Natural killer cell (primary cell): ENCODE data around the gene MIDN. TPM values are rescaled to one million over a fixed set of nuclear protein-coding genes. Genes with fewer than 3 reads are reported as not detected.
"Not testable (repeated sequence)": the region's sequence is repeated elsewhere in the genome, so short reads cannot be mapped to it uniquely, and the experiment has no call there.

Experiments
- ATAC-seq, 3 donors: fragments of 150-1000 bp in 2 of 3; fragments of 200-7000 bp in 1 of 3; cut with Tn5 transposase; 1 replicate in 1 of 3; 2 replicates in 2 of 3; pipeline ENCODE4 v1.10.0; 2021; ENCODE audit warnings: mild to moderate bottlenecking in 2 of 3, moderate library complexity in 2 of 3
- DNase-seq, 2 donors: peaks; one replicate each; pipeline versions ENCODE4 v3.0.0 to v3.0.0-alpha.2; 2013 to 2021; ENCODE audit warnings: mixed read lengths in 1 of 2
- H3K27ac ChIP-seq: one replicate; pipeline ENCODE4 v1.5.1; 2013; ENCODE audit warnings: mild to moderate bottlenecking, low read length
- H3K27me3 ChIP-seq: one replicate; pipeline ENCODE4 v1.6.1; 2013; ENCODE audit warnings: low read length; ENCODE audit not compliant: control insufficient read depth, insufficient read depth
- H3K36me3 ChIP-seq: one replicate; pipeline ENCODE4 v1.6.1; 2013; ENCODE audit warnings: low read length; ENCODE audit not compliant: control insufficient read depth, insufficient read depth
- H3K4me1 ChIP-seq: one replicate; pipeline ENCODE4 v1.6.1; 2013; ENCODE audit warnings: low read length; ENCODE audit not compliant: control insufficient read depth, insufficient read depth
- H3K4me3 ChIP-seq: one replicate; pipeline ENCODE4 v1.5.1; 2013; ENCODE audit warnings: low read length
- H3K9me3 ChIP-seq: one replicate; pipeline ENCODE4 v1.6.1; 2013; ENCODE audit warnings: low read length; ENCODE audit not compliant: control insufficient read depth, insufficient read depth
- H3K27ac Mint-ChIP-seq, 2 donors: one replicate each; pipeline ENCODE4 v1.8.0; 2022; ENCODE audit warnings: mild to moderate bottlenecking in 2 of 2, mixed read lengths in 2 of 2, moderate library complexity in 1 of 2
- H3K27me3 Mint-ChIP-seq, 2 donors: one replicate each; pipeline ENCODE4 v1.8.0; 2022; ENCODE audit warnings: low read depth in 2 of 2, mixed read lengths in 2 of 2
- H3K36me3 Mint-ChIP-seq: one replicate; pipeline ENCODE4 v1.8.0; 2022; ENCODE audit warnings: mixed read lengths
- H3K4me1 Mint-ChIP-seq, 2 donors: one replicate each; pipeline ENCODE4 v1.8.0; 2022; ENCODE audit warnings: mixed read lengths in 2 of 2
- H3K4me3 Mint-ChIP-seq: one replicate; pipeline ENCODE4 v1.8.0; 2022; ENCODE audit warnings: mild to moderate bottlenecking, moderate library complexity, mixed read lengths
- H3K9me3 Mint-ChIP-seq, 2 donors: one replicate each; pipeline ENCODE4 v1.8.0; 2022; ENCODE audit warnings: mixed read lengths in 2 of 2
- WGBS: methylation state at CpG from one replicate; pipeline ENCODE4 v1.1.7; 2013; ENCODE audit warnings: missing lambda C conversion rate; ENCODE audit not compliant: insufficient coverage; 5-methylcytosine and 5-hydroxymethylcytosine counted together
- intact Hi-C: fragments of 100-400 bp; cut with micrococcal nuclease; formaldehyde crosslinking; loops from one replicate; pipeline ENCODE4 v1.14.2; 2022
- total RNA-seq, 4 donors: library from RNA; stranded (reverse); fragments of 120-200 nt in 1 of 4; gene quantifications; one replicate each; pipeline versions ENCODE4 v1.2.3 to v1.2.4, GENCODE V29; 2013 to 2022
- TF ChIP-seq, protein P1 (sequence below): fragments of 200-600 bp; IDR thresholded peaks from one replicate; pipeline ENCODE4 v1.8.0; 2022; ENCODE audit warnings: antibody characterized with exemption

Gene MIDN
- total RNA-seq, 3 donors from 2014 or later (not counting 1 experiment from before 2014, with no cell fraction given) = 296 to 367 (median 314) TPM

DNA sequence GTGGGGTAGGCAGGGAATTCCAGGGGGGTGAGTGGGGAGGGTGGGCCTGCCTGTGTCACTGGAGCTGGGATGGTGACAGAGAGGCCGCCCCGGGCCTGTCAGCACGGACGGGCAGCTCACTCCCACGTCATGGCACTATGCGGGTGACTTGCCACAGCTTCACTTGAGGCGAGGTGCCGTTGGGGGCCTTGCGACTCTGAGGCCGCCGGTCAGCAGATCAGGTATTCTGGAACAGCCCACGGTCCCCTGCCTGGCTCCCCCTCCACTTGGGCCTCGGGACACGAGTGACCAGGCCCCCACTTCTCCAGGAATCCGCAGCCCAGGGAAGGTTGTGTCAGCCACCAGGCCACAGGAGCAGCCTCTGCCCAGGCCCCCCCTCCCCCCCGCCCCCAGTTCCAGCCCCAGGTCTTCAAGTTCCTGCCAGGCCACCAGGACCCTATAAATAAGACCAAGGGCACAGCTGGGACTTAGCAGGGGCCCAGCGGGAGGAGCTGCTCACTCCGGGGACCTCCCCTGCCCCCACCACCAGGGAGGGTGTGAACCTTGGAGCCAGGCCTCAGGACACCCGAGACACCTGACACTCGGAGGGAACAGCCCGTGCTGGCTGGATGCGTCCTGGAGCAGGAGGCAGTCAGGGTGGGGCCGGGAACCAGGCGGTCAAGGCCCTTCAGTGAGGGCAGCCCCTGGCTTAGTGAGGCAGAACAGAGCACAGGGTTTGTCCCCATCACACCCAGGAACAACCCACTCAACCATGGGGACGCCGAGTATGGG, 2.7 kb upstream of the MIDN start:
- peaks cover 5% of the 10 kb centered on the region for H3K36me3 ChIP-seq
- intact Hi-C loops = loop anchor here (5.0 to 10.0 kb wide), 2 partner anchors 223 to 321 kb away; partner anchors contain the start of genes ARID3A, RNU6-2 and TMEM259
- TF ChIP-seq, protein P1, sequence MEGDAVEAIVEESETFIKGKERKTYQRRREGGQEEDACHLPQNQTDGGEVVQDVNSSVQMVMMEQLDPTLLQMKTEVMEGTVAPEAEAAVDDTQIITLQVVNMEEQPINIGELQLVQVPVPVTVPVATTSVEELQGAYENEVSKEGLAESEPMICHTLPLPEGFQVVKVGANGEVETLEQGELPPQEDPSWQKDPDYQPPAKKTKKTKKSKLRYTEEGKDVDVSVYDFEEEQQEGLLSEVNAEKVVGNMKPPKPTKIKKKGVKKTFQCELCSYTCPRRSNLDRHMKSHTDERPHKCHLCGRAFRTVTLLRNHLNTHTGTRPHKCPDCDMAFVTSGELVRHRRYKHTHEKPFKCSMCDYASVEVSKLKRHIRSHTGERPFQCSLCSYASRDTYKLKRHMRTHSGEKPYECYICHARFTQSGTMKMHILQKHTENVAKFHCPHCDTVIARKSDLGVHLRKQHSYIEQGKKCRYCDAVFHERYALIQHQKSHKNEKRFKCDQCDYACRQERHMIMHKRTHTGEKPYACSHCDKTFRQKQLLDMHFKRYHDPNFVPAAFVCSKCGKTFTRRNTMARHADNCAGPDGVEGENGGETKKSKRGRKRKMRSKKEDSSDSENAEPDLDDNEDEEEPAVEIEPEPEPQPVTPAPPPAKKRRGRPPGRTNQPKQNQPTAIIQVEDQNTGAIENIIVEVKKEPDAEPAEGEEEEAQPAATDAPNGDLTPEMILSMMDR = no peak
- Mint-ChIP-seq H3K27me3 (peaks cover 0 to 3% of the 10 kb centered on the region in 2 donors), H3K36me3 (no peaks in the 10 kb centered on the region), H3K4me3 (no peak overlapping the region), H3K27ac (peak overlapping the region in 1 of 2 donors; percentile 89), H3K4me1 (peaks cover 11 to 20% of the 10 kb centered on the region in 2 donors), H3K9me3 (no peaks in the 10 kb centered on the region)
- H3K27me3 ChIP-seq = peaks cover 3% of the 10 kb centered on the region
- H3K27ac ChIP-seq = peak overlapping the region; percentile 64
- 88% methylated on average over 25 of the region's 26 CpGs for WGBS
- no peaks in the 10 kb centered on the region for H3K9me3 ChIP-seq
- no peak for ATAC-seq
- DNase-seq = peak in 1 of 2 donors; percentile 25
- H3K4me1 ChIP-seq = peaks cover 54% of the 10 kb centered on the region
- no peak overlapping the region for H3K4me3 ChIP-seq

DNA sequence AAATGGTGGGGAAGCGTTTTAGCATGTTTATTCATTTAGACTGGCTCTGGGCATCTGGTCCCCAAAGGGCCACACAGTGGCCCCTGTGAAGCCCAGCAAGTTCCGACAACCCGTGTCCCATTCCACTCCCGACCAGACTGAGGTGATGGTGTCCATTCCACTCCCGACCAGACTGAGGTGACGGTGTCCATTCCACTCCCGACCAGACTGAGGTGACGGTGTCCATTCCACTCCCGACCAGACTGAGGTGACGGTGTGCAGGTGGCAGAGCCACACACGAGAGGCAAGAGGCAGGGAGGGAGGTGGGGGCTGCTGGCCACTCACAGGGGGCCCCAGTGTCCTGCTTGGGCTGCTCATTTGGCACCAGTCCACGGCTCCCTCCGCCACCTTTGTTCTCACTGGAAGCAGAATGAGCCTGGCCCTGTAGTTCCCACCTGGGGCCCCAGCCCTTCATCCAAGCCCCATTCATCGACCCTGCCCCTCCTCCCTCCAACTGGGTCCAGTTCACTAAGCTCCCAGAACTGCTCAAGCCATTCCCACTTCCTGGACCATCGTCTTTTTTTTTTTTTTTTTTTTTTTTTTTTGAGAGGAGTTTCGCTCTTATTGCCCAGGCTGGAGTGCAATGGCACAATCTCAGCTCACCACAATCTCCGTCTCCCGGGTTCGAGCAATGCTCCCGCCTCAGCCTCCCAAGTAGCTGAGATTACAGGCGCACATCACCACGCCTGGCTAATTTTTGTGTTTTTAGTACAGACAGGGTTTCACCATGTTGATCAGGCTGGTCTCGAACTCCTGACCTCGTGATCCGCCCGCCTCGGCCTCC, 1.9 kb upstream of the MIDN start:
- not testable (repeated sequence) for H3K4me3 ChIP-seq, H3K27me3 Mint-ChIP-seq, H3K36me3 ChIP-seq, ATAC-seq, H3K27me3 ChIP-seq, H3K9me3 ChIP-seq, H3K27ac ChIP-seq, H3K4me3 Mint-ChIP-seq, H3K9me3 Mint-ChIP-seq, H3K36me3 Mint-ChIP-seq
- H3K4me1 ChIP-seq = peaks cover 50% of the 10 kb centered on the region
- peaks cover 8 to 17% of the 10 kb centered on the region in 2 donors for H3K4me1 Mint-ChIP-seq
- peak in 1 of 2 donors; percentile 33 for DNase-seq
- intact Hi-C loops = loop anchor here (5.0 to 10.0 kb wide), 2 partner anchors 224 to 322 kb away; partner anchors contain the start of genes ARID3A, RNU6-2 and TMEM259
- WGBS = 91% methylated on average over 26 of the region's 27 CpGs
- H3K27ac Mint-ChIP-seq = peak overlapping the region in 1 of 2 donors; percentile 35

DNA sequence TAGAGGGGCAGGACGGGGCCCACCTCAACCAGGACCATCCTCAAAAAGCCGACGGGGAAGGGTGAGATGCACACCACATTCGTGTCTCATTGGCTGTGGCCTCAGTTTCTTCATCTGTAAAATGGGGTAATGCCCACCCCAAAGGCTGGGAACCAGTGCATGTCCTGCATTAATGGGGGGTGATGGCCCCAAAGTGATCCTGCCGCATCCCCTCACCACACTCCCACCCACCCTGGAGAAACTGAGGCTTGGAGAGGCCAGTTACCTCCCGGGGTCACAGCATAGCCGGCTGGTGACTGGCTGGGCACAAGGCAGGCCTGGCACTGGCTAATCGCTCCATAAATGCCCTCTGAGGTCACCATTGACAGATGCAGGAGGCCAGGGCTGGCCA, 640 bp upstream of the MIDN start:
- peaks cover 5 to 19% of the 10 kb centered on the region in 2 donors for H3K4me1 Mint-ChIP-seq
- no peak for ATAC-seq
- peaks cover 14% of the 10 kb centered on the region for H3K36me3 ChIP-seq
- H3K27me3 ChIP-seq = no peaks in the 10 kb centered on the region
- no peak for DNase-seq
- intact Hi-C loops = loop anchor here (5.0 to 10.0 kb wide), 2 partner anchors 225 to 323 kb away; partner anchors contain the start of genes ARID3A, RNU6-2 and TMEM259
- H3K4me1 ChIP-seq = peaks cover 47% of the 10 kb centered on the region
- H3K9me3 Mint-ChIP-seq = no peaks in the 10 kb centered on the region
- H3K4me3 Mint-ChIP-seq = no peak overlapping the region
- H3K27me3 Mint-ChIP-seq = no peaks in the 10 kb centered on the region
- H3K4me3 ChIP-seq = peak overlapping the region; percentile 67
- TF ChIP-seq, protein P1 = no peak
- 75% methylated on average over 8 of the region's 8 CpGs for WGBS
- no peaks in the 10 kb centered on the region for H3K36me3 Mint-ChIP-seq
- H3K9me3 ChIP-seq = no peaks in the 10 kb centered on the region
- peak overlapping the region; percentile 96 for H3K27ac ChIP-seq
- H3K27ac Mint-ChIP-seq = peak overlapping the region; percentile 73 to 88
